SK-N-SH (cell line): ENCODE results near the gene MND1. TPM values are rescaled to one million over a fixed set of nuclear protein-coding genes. Genes with fewer than 3 reads are reported as not detected.

Source experiments
- CTCF ChIA-PET: fragments of 300-600, 350-600 bp; formaldehyde crosslinking; extraction: SDS; loops from one replicate; lab custom pipeline; 2021; lab: Yijun Ruan, JAX
- POLR2A ChIA-PET: fragments of 350-600 bp; sonication (Branson Sonifier 250); formaldehyde crosslinking; extraction: SDS; loops from one replicate; lab custom pipeline; 2020; ENCODE audit warnings: antibody characterized with exemption, inconsistent platforms; lab: Yijun Ruan, JAX
- DNase-seq: peaks from one replicate; pipeline ENCODE4 v3.0.0; 2012
- H2AFZ ChIP-seq: fragments of 200-600 bp; sonication (generic); 2 replicates; pipeline ENCODE4 v1.8.1; 2016; ENCODE audit warnings: antibody characterized with exemption, mild to moderate bottlenecking, low read depth
- H3F3A ChIP-seq: fragments of 200-600 bp; sonication (generic); replicated peaks from 2 replicates; pipeline ENCODE3; 2016; ENCODE audit warnings: antibody characterized with exemption, mild to moderate bottlenecking; ENCODE audit not compliant: insufficient read depth
- H3K27ac ChIP-seq, 2 experiments: fragments of 200-500 bp in 1 of 2; fragments of 200-600 bp in 1 of 2; sonication (Bioruptor generic) in 1 of 2; sonication (generic), shearing (Covaris generic) in 1 of 2; 2 replicates each; pipeline versions ENCODE4 v1.5.1 to v1.6.1; 2014 to 2016; ENCODE audit warnings: low read depth in 2 of 2, inconsistent platforms in 1 of 2, low read length in 1 of 2, mild to moderate bottlenecking in 1 of 2, mixed read lengths in 1 of 2
- H3K27me3 ChIP-seq: fragments of 200-600 bp; sonication (generic), shearing (Covaris generic); 2 replicates; pipeline ENCODE4 v1.6.1; 2016; ENCODE audit warnings: mixed run types; ENCODE audit not compliant: insufficient read depth
- H3K36me3 ChIP-seq, 2 experiments: fragments of 200-500 bp in 1 of 2; fragments of 200-600 bp in 1 of 2; sonication (Bioruptor generic) in 1 of 2; sonication (generic) in 1 of 2; replicated peaks in 1 of 2; 2 replicates each; pipeline versions ENCODE3 to v1.5.1; 2014 to 2016; ENCODE audit warnings: low read length in 1 of 2, mild to moderate bottlenecking in 1 of 2; ENCODE audit not compliant: insufficient read depth in 2 of 2, control insufficient read depth in 1 of 2
- H3K4me1 ChIP-seq, 2 experiments: fragments of 200-500 bp in 1 of 2; fragments of 200-600 bp in 1 of 2; sonication (Bioruptor generic) in 1 of 2; sonication (generic), shearing (Covaris generic) in 1 of 2; 2 replicates each; pipeline versions ENCODE4 v1.5.1 to v1.6.1; 2014 to 2016; ENCODE audit warnings: low read depth in 1 of 2, low read length in 1 of 2, mixed run types in 1 of 2; ENCODE audit not compliant: insufficient read depth in 2 of 2, control insufficient read depth in 1 of 2
- H3K4me2 ChIP-seq: fragments of 200-600 bp; sonication (generic), shearing (Covaris generic); 2 replicates; pipeline ENCODE4 v1.6.1; 2017; ENCODE audit warnings: mixed run types
- H3K4me3 ChIP-seq, 2 experiments: fragments of 200-500 bp in 1 of 2; fragments of 200-600 bp in 1 of 2; sonication (Bioruptor generic) in 1 of 2; sonication (generic), shearing (Covaris generic) in 1 of 2; 2 replicates each; pipeline versions ENCODE4 v1.5.1 to v1.8.1; 2014 to 2016; ENCODE audit warnings: low read depth in 2 of 2, inconsistent platforms in 1 of 2, low read length in 1 of 2, mild to moderate bottlenecking in 1 of 2, mixed read lengths in 1 of 2, moderate library complexity in 1 of 2
- H3K79me2 ChIP-seq: fragments of 200-600 bp; sonication (generic); 2 replicates; pipeline ENCODE4 v1.8.1; 2017; ENCODE audit warnings: mild to moderate bottlenecking; ENCODE audit not compliant: insufficient read depth
- H3K9ac ChIP-seq: fragments of 200-600 bp; sonication (generic); 2 replicates; pipeline ENCODE4 v1.6.1; 2017; ENCODE audit warnings: mixed run types
- H3K9me2 ChIP-seq: fragments of 200-600 bp; sonication (generic); 2 replicates; pipeline ENCODE4 v1.6.1; 2017; ENCODE audit warnings: mixed run types
- H3K9me3 ChIP-seq: fragments of 200-600 bp; sonication (generic); 2 replicates; pipeline ENCODE4 v1.6.1; 2017; ENCODE audit warnings: mixed run types, mild to moderate bottlenecking, moderate library complexity
- H4K20me1 ChIP-seq: fragments of 200-600 bp; sonication (generic); 2 replicates; pipeline ENCODE4 v1.6.1; 2017; ENCODE audit warnings: mild to moderate bottlenecking, mixed run types; ENCODE audit not compliant: insufficient read depth
- CHD2 ChIP-seq: fragments of 150-350 bp; IDR thresholded peaks from 2 replicates; pipeline ENCODE4 v1.6.1; 2018; ENCODE audit warnings: low read length; ENCODE audit not compliant: partially characterized antibody
- EP300 ChIP-seq, 2 experiments: IDR thresholded peaks; 2 replicates each; pipeline versions ENCODE4 v1.4.0 to v1.6.1; 2012; ENCODE audit warnings: borderline replicate concordance in 1 of 2, low read depth in 1 of 2, low read length in 1 of 2
- EZH2phosphoT487 ChIP-seq: fragments of 200-600 bp; sonication (generic); IDR thresholded peaks from 2 replicates; pipeline ENCODE4 v1.6.1; 2017; ENCODE audit warnings: low read depth, mixed run types, mild to moderate bottlenecking, antibody characterized with exemption, moderate library complexity, borderline replicate concordance
- FOXM1 ChIP-seq: IDR thresholded peaks from 2 replicates; pipeline ENCODE4 v1.4.0; 2012; ENCODE audit warnings: low read depth, mild to moderate bottlenecking
- GATA2 ChIP-seq: sonication (generic); formaldehyde crosslinking; IDR thresholded peaks from 2 replicates; pipeline ENCODE4 v1.5.0; 2020; ENCODE audit warnings: mild to moderate bottlenecking, missing genetic modification reagents
- POLR2AphosphoS5 ChIP-seq: IDR thresholded peaks from 2 replicates; pipeline ENCODE4 v1.6.1; 2012; ENCODE audit warnings: low read depth, low read length
- RXRA ChIP-seq: IDR thresholded peaks from 2 replicates; pipeline ENCODE4 v1.4.0; 2012; ENCODE audit warnings: low read depth, mild to moderate bottlenecking, borderline replicate concordance
- SMC3 ChIP-seq: IDR thresholded peaks from 2 replicates; pipeline ENCODE4 v1.6.1; 2012; ENCODE audit warnings: low read depth, low read length, improper control_type of control experiment
- TEAD4 ChIP-seq: IDR thresholded peaks from 2 replicates; pipeline ENCODE4 v1.4.0; 2012; ENCODE audit warnings: mild to moderate bottlenecking, borderline replicate concordance; ENCODE audit not compliant: insufficient read depth
- USF1 ChIP-seq: IDR thresholded peaks from 2 replicates; pipeline ENCODE4 v1.4.0; 2012; ENCODE audit warnings: low read depth, borderline replicate concordance
- WGBS: methylation state at CpG from one replicate; pipeline ENCODE4 v1.1.6; 2017; ENCODE audit warnings: low lambda C conversion rate; 5-methylcytosine and 5-hydroxymethylcytosine counted together
- polyA plus RNA-seq, 3 experiments: library from polyadenylated mRNA; depleted of rRNA; stranded (reverse); fragments of >200 nt; gene quantifications; 2 replicates each; pipeline ENCODE4 v1.2.3, GENCODE V29; 2012
- TF ChIP-seq, protein P1 (sequence below): IDR thresholded peaks from 2 replicates; pipeline ENCODE4 v1.4.0; 2012; ENCODE audit warnings: low read depth

Gene MND1
- polyA plus RNA-seq, 1 of the 3 experiments (the other 2 are of a cell fraction), result 2.4 TPM

DNA sequence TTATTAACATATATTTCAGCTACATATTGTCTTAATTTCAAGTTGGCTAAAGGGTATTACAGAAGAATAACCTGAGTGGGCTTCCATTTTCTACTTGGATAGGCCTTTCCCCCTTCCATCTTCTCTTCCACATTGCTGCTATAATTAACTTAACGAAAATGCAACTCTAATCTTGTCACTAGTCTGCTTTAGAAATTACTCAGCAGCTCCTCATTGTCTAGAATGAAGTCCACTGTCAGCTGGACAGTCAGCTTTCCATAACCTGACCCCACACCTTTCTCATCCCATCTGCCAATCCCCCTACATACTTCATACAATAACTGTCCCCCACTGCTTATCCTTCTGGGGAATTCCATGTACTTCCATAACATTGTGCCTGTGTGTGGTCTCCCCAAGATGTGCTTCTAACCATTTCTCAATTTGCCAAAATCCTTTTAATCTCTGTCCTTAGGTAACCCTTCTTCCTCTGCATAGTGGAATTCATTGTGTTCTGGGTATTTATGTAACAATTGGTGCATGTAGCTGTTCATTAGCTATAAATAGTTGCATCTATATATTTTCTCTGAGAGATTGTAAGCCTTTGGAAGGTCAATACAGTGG, 4.8 kb downstream of the MND1 start:
- POLR2A ChIA-PET, result no interaction called here
- H3K4me1 ChIP-seq, result peaks cover 0 to 8% of the 10 kb centered on the region in 2 experiments; a peak in 2 of 4 replicates
- CTCF ChIA-PET, result interaction anchor here (1.3 to 2.0 kb wide), 2 partner anchors 182 to 225 kb away, joined by 3 to 12 read pairs; no protein-coding TSS in a partner anchor
- no peaks in the 10 kb centered on the region for H3F3A ChIP-seq
- no peak overlapping the region for H3K4me2 ChIP-seq
- DNase-seq, result no peak
- no peaks in the 10 kb centered on the region for H3K9me3 ChIP-seq
- H3K4me3 ChIP-seq, result no peak overlapping the region
- no peaks in the 10 kb centered on the region for H3K9me2 ChIP-seq
- no peak overlapping the region for H3K9ac ChIP-seq
- peaks cover 0 to 2% of the 10 kb centered on the region in 2 experiments for H3K36me3 ChIP-seq
- no peak for TF ChIP-seq EZH2phosphoT487
- TF ChIP-seq USF1, result no peak
- no peak for TF ChIP-seq POLR2AphosphoS5
- no peak for TF ChIP-seq TEAD4
- TF ChIP-seq RXRA, result no peak
- TF ChIP-seq, protein P1, sequence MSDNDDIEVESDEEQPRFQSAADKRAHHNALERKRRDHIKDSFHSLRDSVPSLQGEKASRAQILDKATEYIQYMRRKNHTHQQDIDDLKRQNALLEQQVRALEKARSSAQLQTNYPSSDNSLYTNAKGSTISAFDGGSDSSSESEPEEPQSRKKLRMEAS, result no peak
- no peak for TF ChIP-seq FOXM1
- TF ChIP-seq SMC3, result no peak
- TF ChIP-seq, all 33 proteins: peak for 0
- no peak overlapping the region for H3K27ac ChIP-seq
- H3K27me3 ChIP-seq, result no peaks in the 10 kb centered on the region
- no peaks in the 10 kb centered on the region for H4K20me1 ChIP-seq
- H2AFZ ChIP-seq, result no peak overlapping the region
- H3K79me2 ChIP-seq, result peaks cover 34% of the 10 kb centered on the region
- 91% methylated on average over 1 of the region's 1 CpG for WGBS

GRCh38 chr4:153362184-153362583, 17.7 kb downstream of the MND1 start:
- H3K4me2 ChIP-seq, result no peak overlapping the region
- no peaks in the 10 kb centered on the region for H3K9me3 ChIP-seq
- H3K4me1 ChIP-seq, result peaks cover 0 to 3% of the 10 kb centered on the region in 2 experiments; a peak in 1 of 4 replicates
- H3K27me3 ChIP-seq, result no peaks in the 10 kb centered on the region
- ChIA-PET CTCF (interaction anchor here (1.3 kb wide), 1 partner anchor 181 kb away, joined by 4 read pairs; no protein-coding TSS in a partner anchor), POLR2A (interaction anchor here (1.5 kb wide), 1 partner anchor 103 kb away, joined by 5 read pairs; the partner anchor contains the start of gene TMEM131L)
- H3K4me3 ChIP-seq, result no peak overlapping the region
- DNase-seq, result peak; percentile 21
- no peak overlapping the region for H3K9ac ChIP-seq
- H3K9me2 ChIP-seq, result no peaks in the 10 kb centered on the region
- TF ChIP-seq GATA2 (CRISPR knock-in tag) (0 out of 2 replicates have a peak, but pooled peaks have one; percentile 19), CHD2 (peak; percentile 61), TEAD4 (no peak), EP300 (IDR thresholded peaks at IDR 0.05; ENCODE audit: borderline replicate concordance in 1 of 2, low read depth in 1 of 2, low read length in 1 of 2) (0 out of 4 replicates have a peak, but pooled peaks of 1 of the 2 experiments have one; percentile 6)
- peaks cover 2 to 4% of the 10 kb centered on the region in 2 experiments for H3K36me3 ChIP-seq
- no peak overlapping the region for H2AFZ ChIP-seq
- H3K27ac ChIP-seq, result no peak overlapping the region
- WGBS, result 82% methylated on average over 3 of the region's 3 CpGs
- H3K79me2 ChIP-seq, result no peaks in the 10 kb centered on the region
- no peaks in the 10 kb centered on the region for H3F3A ChIP-seq
- no peaks in the 10 kb centered on the region for H4K20me1 ChIP-seq
